Smooth muscle cell of the brain vasculature (primary cell): Measurements from ENCODE around the gene SERTM2.
"Not testable (repeated sequence)": the region's sequence is repeated elsewhere in the genome, so short reads cannot be mapped to it uniquely, and the experiment has no call there.

Source experiments
- DNase-seq: peaks from one replicate; pipeline ENCODE4 v3.0.0-alpha.2; 2012; ENCODE audit warnings: low read depth, low spot score

The SERTM2 gene

DNA sequence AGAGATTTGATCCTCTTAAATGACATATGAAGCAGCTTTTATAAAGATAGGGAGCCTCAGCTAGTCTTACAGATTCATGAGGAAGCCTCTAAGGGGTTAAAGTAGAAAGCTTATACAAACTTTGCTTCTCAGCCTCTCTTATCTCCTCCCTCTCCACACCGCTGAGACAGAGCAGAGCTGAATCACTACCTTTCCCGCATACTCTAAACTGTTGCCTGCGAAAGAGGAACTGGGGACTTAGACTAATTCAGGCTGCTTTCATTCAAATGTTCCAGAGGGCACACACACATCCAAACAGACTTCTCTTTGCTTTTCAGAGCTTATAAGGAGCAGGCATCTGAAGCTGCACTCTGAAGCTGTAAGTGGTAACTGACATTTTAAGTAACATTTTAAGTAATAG, at the start of gene SERTM2:
Gene SERTM2, plus strand, starts transcription at position 169 of the 400 bp plus-strand sequence. CDS start 7,213 bp downstream, outside the sequence.
- no peak for DNase-seq

DNA sequence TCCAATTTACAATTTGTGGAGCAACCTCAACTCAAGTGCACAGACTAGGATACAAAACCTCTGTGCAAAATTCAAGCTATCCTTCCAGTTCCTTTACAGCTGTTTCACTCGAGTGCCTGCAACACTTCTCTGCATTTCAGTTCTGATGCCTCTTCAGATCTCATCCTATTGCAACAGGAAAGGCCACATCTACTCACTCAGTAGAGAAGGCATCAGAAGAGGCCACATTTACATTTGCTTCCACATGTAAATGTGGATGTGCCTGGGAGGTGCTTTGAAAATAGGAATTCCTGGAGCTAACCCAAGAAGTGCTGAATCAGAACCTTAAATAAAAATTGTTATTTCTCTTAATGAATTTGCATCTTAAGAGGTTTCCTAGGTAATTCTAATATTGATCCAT, 45.8 kb upstream of the SERTM2 start:
- DNase-seq: no peak

DNA sequence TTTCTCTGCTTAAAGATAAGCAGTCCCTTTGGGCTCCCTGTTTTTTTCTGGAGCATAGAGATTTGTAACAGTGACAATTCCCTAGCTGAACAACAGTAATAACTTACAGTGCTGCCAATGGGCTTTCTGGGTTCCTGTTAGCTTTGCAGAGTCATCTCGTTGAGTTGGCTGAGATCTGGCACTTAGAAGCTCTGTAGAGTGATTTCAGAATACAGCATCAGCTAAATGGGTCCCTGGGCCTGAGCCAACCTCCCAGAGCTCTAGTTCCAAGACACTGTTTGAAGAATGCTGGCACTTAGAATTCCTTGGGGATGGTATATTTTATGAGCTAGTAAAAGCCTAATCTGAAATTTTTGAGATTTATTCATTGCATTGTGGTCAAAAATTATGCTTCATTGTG, 43.5 kb upstream of the SERTM2 start:
- DNase-seq: no peak

DNA sequence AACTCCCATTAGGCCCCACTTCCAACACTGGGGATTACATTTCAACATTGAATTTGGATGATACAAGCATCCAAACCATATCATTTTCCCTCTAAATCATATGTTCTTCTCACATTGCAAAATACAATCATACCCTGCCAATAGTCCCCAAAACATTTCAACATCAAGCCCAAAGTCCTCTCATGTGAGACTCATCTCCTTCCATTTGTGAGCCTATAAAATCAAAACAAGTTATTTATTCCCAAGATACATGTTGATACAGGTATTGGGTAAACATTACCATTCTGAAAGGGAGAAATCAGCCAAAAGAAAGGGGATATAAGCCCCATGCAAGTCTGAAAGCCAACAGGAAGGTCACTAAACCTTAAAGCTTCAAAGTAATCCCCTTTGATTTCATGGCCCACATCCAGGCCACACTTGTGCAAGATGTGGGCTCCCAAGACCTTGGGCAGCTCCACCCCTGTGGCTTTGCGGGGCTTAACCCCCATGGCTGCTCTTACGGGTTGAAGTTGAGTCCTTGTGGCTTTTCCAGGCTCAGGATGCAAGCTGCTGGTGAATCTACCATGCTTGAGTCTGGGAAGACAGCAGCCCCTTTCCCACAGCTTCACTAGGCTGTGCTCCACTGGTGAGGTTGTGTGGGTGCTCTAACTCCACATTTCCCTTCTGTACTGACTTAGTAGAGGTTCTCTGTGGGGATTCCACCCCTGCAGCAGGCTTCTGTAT, 40.6 kb upstream of the SERTM2 start:
- DNase-seq: no peak

DNA sequence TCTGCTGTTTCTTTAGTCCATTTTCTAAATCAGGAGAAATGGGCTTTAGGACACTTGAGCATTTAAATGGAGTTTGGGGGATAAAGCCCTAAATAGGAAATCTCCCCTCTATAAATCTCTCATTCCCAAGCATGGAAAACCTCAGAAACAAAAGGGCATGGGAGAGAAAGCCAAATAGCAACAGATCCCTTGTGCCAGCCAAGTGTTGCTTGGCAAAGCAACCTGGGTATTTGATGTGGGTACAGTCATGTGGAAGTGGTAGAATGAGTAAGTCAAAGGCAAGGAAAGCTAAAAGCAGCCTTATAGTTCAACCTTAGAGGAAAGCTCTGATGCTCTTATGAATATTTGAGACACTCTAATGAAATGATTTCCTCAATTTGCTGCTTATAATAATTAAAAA, 29.5 kb upstream of the SERTM2 start:
- no peak for DNase-seq

DNA sequence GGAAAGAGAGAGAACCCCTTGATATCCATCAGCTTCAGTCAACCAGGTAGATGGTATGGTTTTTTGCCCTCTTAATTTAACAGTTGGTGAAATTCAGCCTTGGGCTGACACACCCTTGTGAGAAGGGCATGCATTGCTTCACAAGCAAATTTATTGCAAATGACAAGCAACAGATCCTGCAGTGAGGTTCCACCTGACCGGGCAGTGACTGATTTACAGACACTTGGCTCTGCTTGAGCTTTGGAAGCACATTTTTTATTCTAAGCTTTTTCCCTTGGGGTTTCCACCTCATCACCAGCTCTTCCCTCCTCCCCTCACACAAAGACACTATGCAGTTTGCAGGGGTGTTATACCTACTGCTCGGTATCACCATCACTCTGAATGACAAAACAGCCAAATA, 28.3 kb upstream of the SERTM2 start:
- no peak for DNase-seq

DNA sequence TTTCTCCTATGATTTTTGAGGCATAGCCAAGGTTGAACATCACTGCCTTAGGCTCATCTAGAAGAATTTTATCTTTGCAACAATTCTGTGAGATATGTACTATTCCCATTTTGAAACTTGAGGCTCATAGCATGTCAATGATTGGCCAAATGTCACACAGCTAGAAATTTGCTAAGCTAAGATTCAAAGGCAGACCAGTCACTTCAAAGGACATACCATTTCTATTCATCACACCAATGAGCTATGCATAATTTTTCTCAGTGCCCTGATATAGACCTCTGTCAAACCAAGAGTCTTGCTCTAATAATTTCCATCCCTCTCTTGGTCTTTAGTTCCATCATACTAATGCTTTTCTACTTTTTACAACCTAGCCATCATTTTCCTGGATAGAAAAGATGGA, 27.6 kb upstream of the SERTM2 start:
- no peak for DNase-seq

DNA sequence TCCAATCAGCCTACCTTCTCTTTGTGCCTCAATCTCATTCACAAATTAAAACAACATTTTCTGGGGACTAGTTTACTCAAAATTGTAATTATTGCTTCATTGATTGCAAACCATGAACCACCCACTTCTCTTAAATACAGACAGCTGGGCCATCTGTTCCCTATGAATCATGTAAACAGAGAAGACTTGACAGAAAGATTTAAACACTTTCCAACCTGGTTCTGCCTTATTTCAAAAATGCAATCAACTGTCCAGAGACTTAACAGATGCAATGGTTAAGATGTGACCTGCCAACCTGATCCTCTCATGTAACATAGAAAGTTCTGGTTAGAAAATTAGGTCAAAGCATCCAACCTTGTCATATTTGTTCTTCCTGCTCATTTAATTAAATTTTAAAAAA, 20.8 kb upstream of the SERTM2 start:
- no peak for DNase-seq

DNA sequence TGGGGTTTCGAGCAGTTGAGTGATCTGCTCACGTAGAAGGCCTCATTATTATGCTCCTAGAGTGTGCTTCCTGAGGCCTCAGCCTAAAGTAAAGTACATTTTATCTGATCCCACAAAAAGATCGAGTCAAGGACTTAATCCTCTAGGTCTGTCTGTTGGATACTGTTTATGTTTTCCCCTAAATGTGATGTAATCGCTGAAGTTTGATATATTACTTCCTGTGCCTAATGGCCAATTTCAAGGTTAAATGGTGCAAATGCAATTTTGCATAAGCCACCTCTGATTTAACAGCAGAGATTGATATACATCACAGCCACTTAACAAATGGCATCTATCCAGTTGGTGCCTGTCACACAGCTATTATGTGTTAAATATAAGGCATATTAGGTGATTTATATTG, 19.4 kb upstream of the SERTM2 start:
- DNase-seq: no peak

DNA sequence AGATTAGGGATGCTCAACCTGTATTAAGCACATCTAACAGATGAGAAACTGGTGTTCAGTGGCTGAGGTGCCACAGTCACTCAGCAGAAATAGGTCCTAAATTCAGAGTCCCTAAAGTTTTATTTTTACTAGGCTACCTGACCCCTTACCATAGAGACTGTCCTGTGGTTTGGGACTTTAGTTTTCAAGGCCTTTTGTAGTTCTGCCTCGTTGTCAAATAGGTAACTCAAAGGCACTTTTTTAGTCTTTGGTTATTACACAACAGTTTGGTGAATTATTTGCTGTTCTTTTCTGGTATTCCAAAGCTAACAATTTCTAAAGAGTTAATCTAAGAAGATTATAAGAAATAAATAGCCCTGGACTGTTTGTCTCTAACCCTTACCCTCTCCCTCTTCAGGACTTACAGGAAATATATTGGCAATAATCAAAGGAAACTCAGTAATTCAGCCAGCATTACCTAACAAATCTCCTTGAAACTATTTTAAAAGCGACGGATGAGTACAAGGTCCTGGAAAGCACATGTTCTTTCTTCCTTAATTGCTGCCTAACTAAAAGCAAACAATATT, 12.8 kb upstream of the SERTM2 start:
- no peak for DNase-seq

DNA sequence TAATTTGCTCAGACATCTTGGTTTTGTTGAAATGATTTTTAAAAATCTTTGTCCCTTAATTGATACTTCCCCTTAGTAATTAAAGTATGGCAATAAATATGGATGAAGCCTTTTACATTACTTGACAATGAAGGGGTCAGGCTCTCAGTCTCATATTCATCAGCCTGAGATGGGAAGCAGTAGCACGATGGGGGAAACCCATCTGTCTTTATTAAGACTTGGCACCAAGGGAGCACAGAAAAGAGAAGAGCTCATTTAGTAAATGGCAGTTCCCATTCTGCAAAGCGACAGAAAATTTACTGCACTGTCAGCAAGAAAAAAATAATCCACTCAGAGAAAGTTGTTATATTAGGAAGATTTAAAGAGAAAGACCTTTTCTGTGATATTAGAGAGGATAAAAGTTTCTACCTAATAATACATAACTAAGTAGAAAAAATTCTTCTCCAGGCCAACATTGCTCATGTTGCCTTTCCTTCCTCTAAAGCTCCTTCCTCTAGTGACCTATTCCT, 7.9 kb upstream of the SERTM2 start:
- no peak for DNase-seq

DNA sequence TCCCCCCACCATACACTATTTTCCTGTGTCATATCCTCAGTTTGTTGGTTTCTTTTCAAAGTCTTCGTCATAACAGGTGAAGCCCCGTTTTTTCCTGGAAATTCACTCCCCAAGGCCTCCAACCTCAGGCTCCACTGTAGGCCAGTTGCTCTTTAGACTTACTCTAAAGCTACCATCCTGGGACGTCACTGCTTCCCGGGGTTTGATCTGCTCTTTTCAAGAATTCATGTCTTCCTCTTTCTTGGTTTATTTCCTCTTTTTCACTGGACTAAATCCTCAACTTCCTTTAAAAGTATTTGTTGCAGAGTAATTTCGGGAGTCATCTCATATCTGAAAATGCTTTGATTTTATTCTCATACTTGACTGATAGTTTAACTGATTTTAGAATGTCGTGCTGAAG, 6.5 kb upstream of the SERTM2 start:
- no peak for DNase-seq

DNA sequence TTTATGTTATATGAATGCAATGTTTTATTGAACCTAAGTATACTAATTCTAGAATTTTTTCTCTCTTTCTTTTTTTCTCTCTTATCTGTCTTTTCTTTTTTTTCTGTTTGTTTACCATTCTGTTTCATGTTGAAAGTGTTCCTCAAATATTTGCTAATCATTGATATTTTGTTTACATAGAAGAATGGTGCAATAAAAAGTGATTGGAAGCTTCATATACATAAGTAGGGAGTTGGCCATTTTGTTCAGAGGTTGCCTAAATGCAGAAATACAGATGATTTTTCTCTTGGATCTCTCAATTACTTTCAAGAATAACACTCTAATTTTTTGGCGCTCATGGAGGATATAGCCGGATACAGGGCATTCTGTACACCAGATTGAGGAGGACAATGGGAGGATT, 5.7 kb upstream of the SERTM2 start:
- no peak for DNase-seq

DNA sequence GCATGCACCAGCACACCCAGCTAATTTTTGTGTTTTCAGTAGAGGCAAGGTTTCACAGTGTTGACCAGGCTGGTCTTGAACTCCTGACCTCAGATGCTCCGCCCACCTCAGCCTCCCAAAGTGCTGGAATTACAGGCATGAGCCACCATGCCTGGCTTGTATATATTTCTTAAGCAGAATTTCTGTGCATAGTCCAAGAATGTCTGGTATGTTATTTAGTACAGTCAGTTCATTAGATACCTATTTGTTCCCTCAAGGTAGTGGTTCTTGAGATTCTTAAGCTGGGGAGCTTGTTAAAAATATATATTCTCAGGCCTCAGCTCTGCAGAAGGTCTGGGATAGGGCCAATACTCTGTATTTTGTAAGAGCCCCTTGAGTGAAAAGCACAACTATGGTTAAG, 4.6 kb upstream of the SERTM2 start:
- no peak for DNase-seq

DNA sequence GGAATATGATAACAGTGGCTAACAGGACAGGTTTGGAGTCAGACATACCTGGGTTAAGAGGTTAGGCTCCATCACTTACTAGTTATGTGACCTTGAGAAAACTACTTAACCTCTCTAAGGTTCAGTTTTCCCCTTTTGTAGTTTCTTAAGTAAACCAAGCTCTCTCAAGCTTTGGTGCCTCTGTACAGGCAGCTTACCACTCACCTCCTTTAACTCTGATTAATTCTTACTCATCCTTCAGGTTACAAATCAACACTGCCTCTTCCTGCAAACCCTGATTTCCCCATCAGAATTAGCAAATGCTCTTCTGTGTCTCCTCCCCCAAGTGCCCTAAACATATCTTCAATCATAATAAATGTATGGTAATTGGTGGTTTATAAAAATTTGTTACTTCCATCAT, 3.5 kb upstream of the SERTM2 start:
- DNase-seq: no peak

DNA sequence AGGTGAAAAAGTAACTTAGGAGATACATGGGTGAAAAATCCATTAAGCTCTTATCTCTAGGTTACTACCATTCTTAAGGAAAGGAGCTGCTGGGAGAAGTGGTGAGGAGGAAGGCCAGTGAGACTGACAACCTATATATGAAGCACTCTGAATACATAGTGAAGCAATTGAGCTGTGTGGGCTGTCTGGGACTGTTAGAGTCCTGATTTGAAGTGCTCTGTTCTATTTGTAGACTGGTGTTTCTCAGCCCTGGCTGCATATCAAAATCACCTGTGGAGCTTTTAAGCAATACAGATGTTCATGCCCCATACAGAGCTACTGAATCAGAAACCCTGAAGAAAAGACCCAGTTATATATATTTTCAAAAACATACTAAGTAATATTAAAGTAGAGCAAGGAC, 3.9 kb downstream of the SERTM2 start:
- no peak for DNase-seq

DNA sequence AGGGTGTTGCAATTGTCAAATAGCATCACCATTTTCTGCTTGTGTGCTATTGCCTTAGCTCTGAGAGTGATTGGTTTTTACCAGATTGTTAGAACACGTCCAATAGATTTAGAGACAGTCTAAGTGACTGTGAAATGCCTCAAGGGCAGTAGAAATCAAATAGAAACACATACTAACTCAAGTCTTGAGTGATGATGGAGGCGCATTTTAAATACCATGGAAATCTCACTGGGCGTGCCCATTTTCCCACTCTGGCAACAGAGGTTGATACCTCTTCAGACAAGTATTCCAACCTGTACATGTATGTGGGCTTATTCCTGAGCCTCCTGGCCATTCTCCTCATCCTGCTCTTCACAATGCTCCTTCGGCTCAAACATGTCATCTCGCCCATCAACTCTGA, 7.2 kb downstream of the SERTM2 start:
- no peak for DNase-seq

DNA sequence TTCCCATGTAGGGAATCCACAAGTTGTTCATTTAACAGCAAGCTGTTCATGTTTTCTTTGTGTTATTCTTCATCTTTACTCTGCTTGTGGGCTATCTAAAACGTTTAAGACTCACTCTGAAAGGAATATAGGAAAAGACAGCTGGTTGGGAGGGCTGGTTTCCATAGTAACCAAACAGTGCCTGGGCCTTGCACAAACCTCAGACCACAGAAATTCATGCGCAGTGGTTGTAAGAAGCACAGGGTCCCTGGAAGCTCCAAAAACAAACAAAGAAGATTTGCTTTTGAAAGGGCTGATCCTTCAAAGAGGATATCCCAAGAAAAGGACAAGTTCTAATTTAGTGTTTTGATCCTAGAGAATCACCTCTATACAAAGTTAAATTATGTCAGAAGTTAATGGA, 7.8 kb downstream of the SERTM2 start:
- DNase-seq: no peak

DNA sequence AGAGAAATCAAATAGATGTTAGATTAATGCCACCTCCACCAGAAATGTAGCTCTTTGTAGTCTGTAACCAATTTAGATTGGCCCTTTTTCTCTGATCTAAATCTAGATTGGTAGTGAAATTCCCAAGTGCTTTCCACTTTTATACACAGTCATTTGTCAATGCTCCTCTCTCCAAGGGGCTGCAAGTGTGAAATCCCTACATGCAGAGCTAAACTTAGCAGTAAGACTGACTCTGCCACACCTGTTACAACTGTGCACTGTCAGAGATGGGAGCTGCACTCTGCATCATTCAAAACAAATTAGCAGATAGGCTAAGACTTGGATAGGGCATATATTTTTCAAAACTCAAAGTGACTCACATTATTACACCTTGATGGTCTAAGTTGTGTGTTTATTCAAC, 9.1 kb downstream of the SERTM2 start:
- DNase-seq: no peak

DNA sequence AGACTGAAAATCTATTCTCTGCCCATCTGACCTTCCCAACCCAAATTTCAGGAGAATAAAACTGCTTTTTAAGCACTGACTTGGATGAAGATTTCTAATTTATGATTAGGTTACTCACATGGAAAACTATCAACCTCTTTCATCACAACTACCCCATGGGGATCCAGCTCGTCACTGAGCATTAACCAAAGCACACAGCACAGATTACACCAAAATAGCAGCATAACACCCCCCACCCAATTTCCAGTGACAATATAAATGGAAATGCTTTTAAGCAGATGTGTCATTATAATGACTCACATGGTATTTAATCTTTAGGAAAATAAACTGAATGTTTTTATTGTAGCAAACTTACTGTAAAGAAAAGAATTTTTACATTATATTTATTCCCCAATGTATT, 9.7 kb downstream of the SERTM2 start:
- no peak for DNase-seq

DNA sequence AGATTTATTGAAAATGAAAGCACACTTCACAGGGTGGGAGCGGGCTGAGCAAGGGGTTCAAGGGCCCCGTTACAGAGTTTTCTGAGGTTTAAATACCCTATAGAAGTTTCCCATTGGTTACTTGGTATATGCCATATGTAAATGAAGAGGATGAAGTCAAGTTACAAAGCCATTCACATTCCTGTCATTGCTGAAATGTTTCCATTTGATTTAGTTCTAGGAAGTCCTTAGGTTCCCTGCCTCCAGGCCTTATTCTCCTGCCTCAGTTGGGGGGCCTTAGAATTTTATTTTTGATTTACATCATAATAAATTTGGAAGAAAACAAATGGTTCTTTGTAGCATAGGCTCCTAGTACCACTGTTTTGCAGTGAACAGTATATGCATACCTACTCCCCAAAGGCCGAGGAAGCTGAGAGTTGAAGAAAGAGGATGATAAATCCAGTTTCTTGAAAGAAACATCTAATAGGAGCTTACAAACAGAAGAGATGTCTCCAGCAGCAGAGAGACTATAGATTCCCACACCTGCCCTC, 31.8 kb downstream of the SERTM2 start:
- no peak for DNase-seq

DNA sequence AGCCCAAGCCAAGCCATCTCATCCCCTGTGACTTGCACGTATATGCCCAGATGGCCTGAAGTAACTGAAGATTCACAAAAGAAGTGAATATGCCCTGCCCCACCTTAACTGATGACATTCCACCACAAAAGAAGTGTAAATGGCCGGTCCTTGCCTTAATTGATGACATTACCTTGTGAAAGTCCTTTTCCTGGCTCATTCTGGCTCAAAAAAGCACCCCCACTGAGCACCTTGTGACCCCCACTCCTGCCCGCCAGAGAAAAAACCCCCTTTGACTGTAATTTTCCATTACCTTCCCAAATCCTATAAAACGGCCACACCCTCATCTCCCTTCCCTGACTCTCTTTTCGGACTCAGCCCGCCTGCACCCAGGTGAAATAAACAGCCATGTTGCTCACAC, 37.8 kb downstream of the SERTM2 start:
- not testable (repeated sequence) for DNase-seq

DNA sequence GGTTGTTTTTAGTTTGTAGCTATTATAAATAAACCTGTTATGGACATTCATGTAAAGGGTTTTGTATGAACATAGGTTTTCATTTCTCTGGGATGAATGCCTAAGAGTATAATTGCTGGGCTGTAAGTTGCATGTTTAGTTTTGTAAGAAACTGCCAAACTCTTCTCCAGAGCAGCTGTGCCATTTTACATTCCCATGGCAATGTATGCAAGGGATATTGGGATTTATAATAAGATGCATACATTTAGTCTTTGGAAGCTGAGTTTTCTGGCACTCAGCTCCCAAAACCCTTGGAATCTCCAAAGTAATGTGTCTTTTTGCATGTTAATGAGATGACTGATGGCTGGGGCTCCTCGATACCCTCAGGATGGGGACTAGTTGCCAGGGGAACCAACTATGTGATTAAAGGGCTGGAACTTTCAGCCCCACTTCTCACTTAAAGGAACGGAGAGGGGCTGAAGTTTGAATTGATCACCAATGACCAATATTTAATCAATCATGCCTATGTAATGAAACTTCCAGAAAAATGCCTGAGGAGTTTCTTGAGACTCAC, 44.0 kb downstream of the SERTM2 start:
- no peak for DNase-seq
